SK-N-SH treated with all-trans-retinoic acid at 6 μM for 48 hours (cell line): ENCODE measurements around the gene MRPL46.

Experiments used
- ATAC-seq: fragments of 200-7000 bp; cut with Tn5 transposase; 3 replicates; pipeline ENCODE4 v1.9.1; 2020; ENCODE audit warnings: mild to moderate bottlenecking, moderate library complexity
- ARNTL ChIP-seq: fragments of 450-650 bp; formaldehyde crosslinking; IDR thresholded peaks from 2 replicates; pipeline ENCODE4 v1.5.0; 2020; ENCODE audit warnings: low read depth, mild to moderate bottlenecking, moderate library complexity, borderline replicate concordance
- BACH2 ChIP-seq: fragments of 250-450 bp; sonication (Bioruptor Pico); IDR thresholded peaks from 2 replicates; pipeline ENCODE4 v1.9.0; 2021; ENCODE audit warnings: mild to moderate bottlenecking, borderline replicate concordance
- CREB5 ChIP-seq: fragments of 250-450 bp; sonication (Bioruptor Pico); IDR thresholded peaks from 2 replicates; pipeline ENCODE4 v1.5.1; 2020; ENCODE audit warnings: low read depth, mild to moderate bottlenecking, moderate library complexity
- CSDC2 ChIP-seq: fragments of 250-450 bp; sonication (Bioruptor Pico); IDR thresholded peaks from 2 replicates; pipeline ENCODE4 v1.5.0; 2020; ENCODE audit warnings: mild to moderate bottlenecking, moderate library complexity
- ESRRG ChIP-seq: fragments of 250-450 bp; sonication (Bioruptor Pico); IDR thresholded peaks from 2 replicates; pipeline ENCODE4 v1.6.1; 2021; ENCODE audit warnings: mild to moderate bottlenecking
- GLIS3 ChIP-seq: fragments of 250-450 bp; sonication (Bioruptor Pico); IDR thresholded peaks from 2 replicates; pipeline ENCODE4 v1.5.0; 2020; ENCODE audit warnings: mild to moderate bottlenecking, moderate library complexity
- OSR1 ChIP-seq: fragments of 250-450 bp; sonication (Bioruptor Pico); IDR thresholded peaks from 2 replicates; pipeline ENCODE4 v1.8.0; 2022; ENCODE audit warnings: moderate library complexity, mild to moderate bottlenecking, inconsistent platforms
- PPARA ChIP-seq: fragments of 250-450 bp; sonication (Bioruptor Pico); IDR thresholded peaks from 2 replicates; pipeline ENCODE4 v1.5.0; 2020; ENCODE audit warnings: mild to moderate bottlenecking, borderline replicate concordance
- RARB ChIP-seq: fragments of 250-450 bp; sonication (Bioruptor Pico); IDR thresholded peaks from 2 replicates; pipeline ENCODE4 v1.8.0; 2021; ENCODE audit warnings: mild to moderate bottlenecking, moderate library complexity
- SNAI2 ChIP-seq: fragments of 250-450 bp; sonication (Bioruptor Pico); IDR thresholded peaks from 2 replicates; pipeline ENCODE4 v1.5.0; 2020; ENCODE audit warnings: mild to moderate bottlenecking, moderate library complexity
- TCF4 ChIP-seq: fragments of 250-450 bp; sonication (Bioruptor Pico); IDR thresholded peaks from 2 replicates; pipeline ENCODE4 v1.8.0; 2021; ENCODE audit warnings: mild to moderate bottlenecking, moderate library complexity, borderline replicate concordance
- TOX ChIP-seq: fragments of 250-450 bp; sonication (Bioruptor Pico); IDR thresholded peaks from 2 replicates; pipeline ENCODE4 v1.8.0; 2021; ENCODE audit warnings: mild to moderate bottlenecking, moderate library complexity, borderline replicate concordance
- TSHZ2 ChIP-seq: fragments of 250-450 bp; sonication (Bioruptor Pico); IDR thresholded peaks from 2 replicates; pipeline ENCODE4 v1.5.0; 2020; ENCODE audit warnings: mild to moderate bottlenecking, moderate library complexity
- ZFP3 ChIP-seq: fragments of 250-450 bp; sonication (Bioruptor Pico); IDR thresholded peaks from 2 replicates; pipeline ENCODE4 v1.5.0; 2020; ENCODE audit warnings: mild to moderate bottlenecking, moderate library complexity
- ZFP30 ChIP-seq: fragments of 450-650 bp; formaldehyde crosslinking; IDR thresholded peaks from 2 replicates; pipeline ENCODE4 v1.5.0; 2022; ENCODE audit warnings: mild to moderate bottlenecking, moderate library complexity
- ZNF565 ChIP-seq: fragments of 450-650 bp; formaldehyde crosslinking; conservative IDR thresholded peaks from 2 replicates; pipeline ENCODE4 v1.5.0; 2020; ENCODE audit warnings: low read depth, mild to moderate bottlenecking, moderate library complexity
- ZNF8 ChIP-seq: fragments of 450-650 bp; formaldehyde crosslinking; IDR thresholded peaks from 2 replicates; pipeline ENCODE4 v1.5.0; 2020; ENCODE audit warnings: mild to moderate bottlenecking, moderate library complexity

Gene MRPL46

DNA sequence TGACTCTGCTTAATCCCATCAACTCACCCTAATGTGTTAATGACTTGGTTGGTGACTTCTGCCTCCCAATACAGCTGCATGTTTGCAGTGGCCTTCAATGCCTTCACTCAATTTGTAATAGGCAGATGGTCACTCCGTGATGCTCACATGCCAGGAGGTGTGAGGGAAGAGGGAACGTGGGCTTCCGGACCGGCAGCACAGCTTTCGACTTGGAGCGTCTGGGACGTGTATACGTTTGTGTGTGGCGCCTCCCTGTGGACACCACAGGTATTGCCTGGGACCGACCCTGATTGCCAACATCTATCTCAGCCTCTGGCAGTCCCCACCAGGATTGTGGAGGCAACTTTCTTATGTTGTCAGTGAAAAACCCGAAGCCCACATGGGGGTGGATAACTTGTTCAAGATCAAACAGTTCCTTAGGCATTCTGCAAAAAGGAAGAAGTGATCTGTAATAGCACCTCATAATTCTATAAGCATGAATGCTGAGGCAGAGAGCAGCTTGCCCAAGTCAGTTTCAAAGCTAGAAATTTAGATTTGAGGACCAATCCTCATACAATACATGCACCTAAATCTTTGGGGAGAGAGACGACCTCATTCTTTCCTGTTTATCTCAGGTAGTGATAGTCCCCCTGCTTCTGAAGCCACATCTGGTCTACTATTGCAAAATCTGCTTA, 16.9 kb downstream of the MRPL46 start (continued):
- TF ChIP-seq TSHZ2 (CRISPR knock-in tag), result no peak
- no peak for TF ChIP-seq ZNF8 (CRISPR knock-in tag)
- no peak for TF ChIP-seq CSDC2 (CRISPR knock-in tag)
- no peak for TF ChIP-seq PPARA
- no peak for TF ChIP-seq TOX

DNA sequence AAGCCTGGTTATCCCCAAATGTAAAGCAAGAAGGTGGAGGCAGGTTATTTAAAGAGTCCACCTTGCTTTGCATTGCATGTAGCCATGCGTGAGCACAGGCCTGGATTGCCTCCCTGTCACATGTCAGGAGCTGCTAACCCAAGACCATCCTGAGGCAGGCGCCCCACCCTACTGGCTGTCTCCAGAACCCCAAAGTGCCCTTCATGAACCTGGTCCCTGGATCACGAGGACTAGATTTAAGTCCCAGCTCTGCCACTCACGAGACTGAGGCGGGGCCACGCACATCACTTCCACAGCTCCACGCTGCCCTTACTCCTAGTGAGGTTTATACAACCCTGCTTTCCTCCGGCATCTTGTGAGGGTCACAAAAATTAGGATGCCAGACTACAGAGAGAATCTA, 17.6 kb downstream of the MRPL46 start:
- TF ChIP-seq TOX (no peak), BACH2 (CRISPR knock-in tag) (no peak), CREB5 (no peak), ZNF8 (CRISPR knock-in tag) (no peak), GLIS3 (CRISPR knock-in tag) (no peak), TSHZ2 (CRISPR knock-in tag) (no peak), ZFP3 (CRISPR knock-in tag) (no peak), ESRRG (no peak), SNAI2 (CRISPR knock-in tag) (no peak), RARB (CRISPR knock-in tag) (no peak), ARNTL (no peak), OSR1 (CRISPR knock-in tag) (no peak), ZNF565 (CRISPR knock-in tag) (no peak), ZFP30 (no peak), TCF4 (CRISPR knock-in tag) (no peak)
- ATAC-seq, result no peak

GRCh38 chr15:88448991-88449461, 18.2 kb downstream of the MRPL46 start:
- no peak; the same call in 2 of the 3 replicates for ATAC-seq

More at GRCh38 chr15:88448991-88449461, 18.2 kb downstream of the MRPL46 start:
- TF ChIP-seq BACH2 (CRISPR knock-in tag), result 0 out of 2 replicates have a peak, but pooled peaks have one; percentile 30
- no peak for TF ChIP-seq ZFP3 (CRISPR knock-in tag)
- peak; percentile 92 for TF ChIP-seq TSHZ2 (CRISPR knock-in tag)
- TF ChIP-seq TCF4 (CRISPR knock-in tag), result peak; percentile 87; the same call in 1 of the 2 replicates
